ENCODE measurements around the gene FLCN. TPM values are rescaled to one million over a fixed set of nuclear protein-coding genes. Genes with fewer than 3 reads are reported as not detected.

The FLCN gene
- total and polyA plus RNA-seq, 2 of the 13 experiments (the other 11 are each of a cell fraction or from before 2014, with no cell fraction given), result 16.6 to 24.9 TPM

DNA sequence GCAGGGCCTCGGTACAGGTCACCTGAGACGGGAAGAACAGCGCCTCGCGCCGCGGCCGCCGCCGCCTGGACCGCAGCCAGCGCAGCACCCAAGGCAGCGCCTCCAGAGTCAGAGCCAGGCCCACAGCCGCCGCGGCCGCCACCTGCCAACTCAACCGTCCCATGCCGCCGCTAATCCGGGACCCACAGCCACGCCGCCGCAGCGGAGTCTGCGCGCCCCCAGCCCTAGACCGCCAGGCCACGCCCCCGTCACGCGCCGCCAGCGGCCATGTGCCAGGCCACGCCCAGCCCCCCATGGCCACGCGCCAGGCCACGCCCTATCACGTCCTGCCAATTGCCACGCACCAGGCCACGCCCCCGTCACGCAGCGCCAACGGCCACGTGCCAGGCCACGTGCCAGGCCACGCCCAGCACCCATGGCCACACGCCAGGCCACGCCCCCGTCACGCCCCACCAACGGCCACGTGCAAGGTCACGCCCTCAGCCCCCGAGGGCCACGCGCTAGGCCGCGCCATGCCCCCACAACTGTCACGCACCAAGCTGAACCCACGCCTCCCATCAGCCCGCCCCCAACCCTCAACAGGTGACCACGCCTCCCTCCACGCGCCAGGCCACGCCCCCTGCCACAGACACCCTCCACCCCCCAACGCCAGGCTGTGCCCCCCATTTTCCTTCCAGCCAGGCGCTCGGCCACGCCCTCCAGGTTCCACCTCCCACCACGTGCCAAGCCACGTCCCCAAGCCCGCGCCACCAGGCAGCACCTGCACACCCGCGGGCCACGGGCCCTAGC is 30.6 kb downstream of the FLCN start, which contains the start of gene PLD6 (continued):
- TF ChIP-seq, protein P1, sequence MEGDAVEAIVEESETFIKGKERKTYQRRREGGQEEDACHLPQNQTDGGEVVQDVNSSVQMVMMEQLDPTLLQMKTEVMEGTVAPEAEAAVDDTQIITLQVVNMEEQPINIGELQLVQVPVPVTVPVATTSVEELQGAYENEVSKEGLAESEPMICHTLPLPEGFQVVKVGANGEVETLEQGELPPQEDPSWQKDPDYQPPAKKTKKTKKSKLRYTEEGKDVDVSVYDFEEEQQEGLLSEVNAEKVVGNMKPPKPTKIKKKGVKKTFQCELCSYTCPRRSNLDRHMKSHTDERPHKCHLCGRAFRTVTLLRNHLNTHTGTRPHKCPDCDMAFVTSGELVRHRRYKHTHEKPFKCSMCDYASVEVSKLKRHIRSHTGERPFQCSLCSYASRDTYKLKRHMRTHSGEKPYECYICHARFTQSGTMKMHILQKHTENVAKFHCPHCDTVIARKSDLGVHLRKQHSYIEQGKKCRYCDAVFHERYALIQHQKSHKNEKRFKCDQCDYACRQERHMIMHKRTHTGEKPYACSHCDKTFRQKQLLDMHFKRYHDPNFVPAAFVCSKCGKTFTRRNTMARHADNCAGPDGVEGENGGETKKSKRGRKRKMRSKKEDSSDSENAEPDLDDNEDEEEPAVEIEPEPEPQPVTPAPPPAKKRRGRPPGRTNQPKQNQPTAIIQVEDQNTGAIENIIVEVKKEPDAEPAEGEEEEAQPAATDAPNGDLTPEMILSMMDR (CRISPR knock-in tag; IDR thresholded peaks at IDR 0.05), result no peak; the same call in 1 of the 2 replicates
- TF ChIP-seq RBFOX2 (IDR thresholded peaks at IDR 0.05; ENCODE audit: low read depth, low read length), result peak; percentile 75
- 0 out of 2 replicates have a peak, but pooled peaks have one; percentile 77 for TF ChIP-seq CC2D1A (CRISPR knock-in tag; IDR thresholded peaks at IDR 0.05)
- TF ChIP-seq HNRNPK (IDR thresholded peaks at IDR 0.05; ENCODE audit: low read depth, low read length, poor library complexity, severe bottlenecking), result peak; percentile 90
- TF ChIP-seq GTF2F1 (IDR thresholded peaks at IDR 0.05; ENCODE audit: low read length), result no peak
- TF ChIP-seq XBP1 (CRISPR knock-in tag; IDR thresholded peaks at IDR 0.05), result no peak
- peak; percentile 74; the same call in 1 of the 2 replicates for TF ChIP-seq RXRA (CRISPR knock-in tag; IDR thresholded peaks at IDR 0.05)
- 0 out of 2 replicates have a peak, but pooled peaks have one; percentile 17 for TF ChIP-seq ETV5 (CRISPR knock-in tag; IDR thresholded peaks at IDR 0.05; ENCODE audit: borderline replicate concordance)
- peak; percentile 88 for TF ChIP-seq TEAD2 (CRISPR knock-in tag; IDR thresholded peaks at IDR 0.05)
- TF ChIP-seq ZNF878 (CRISPR knock-in tag; IDR thresholded peaks at IDR 0.05), result peak; percentile 25; the same call in 1 of the 2 replicates
- TF ChIP-seq POLR2A (IDR thresholded peaks at IDR 0.05; ENCODE audit: insufficient read depth in 1 of 2, low read depth in 2 of 2, low read length in 2 of 2), result peak; percentile 63 to 69; a peak in 3 of 4 replicates
- TF ChIP-seq EZH2 (conservative IDR thresholded peaks at IDR 0.05; ENCODE audit: low read depth, low read length), result no peak
- peak in 1 of 2 experiments; percentile 46; a peak in 1 of 4 replicates for TF ChIP-seq HMGXB4 (CRISPR knock-in tag; IDR thresholded peaks at IDR 0.05; ENCODE audit: borderline replicate concordance in 1 of 2, low read depth in 1 of 2)
- no peak for TF ChIP-seq MAF1 (CRISPR knock-in tag; IDR thresholded peaks at IDR 0.05; ENCODE audit: borderline replicate concordance)
- no peak for TF ChIP-seq IRF2 (CRISPR knock-in tag; IDR thresholded peaks at IDR 0.05)
- peak; percentile 79 for TF ChIP-seq ZFY (CRISPR knock-in tag; IDR thresholded peaks at IDR 0.05)
- TF ChIP-seq ZNF619 (CRISPR knock-in tag; IDR thresholded peaks at IDR 0.05), result no peak
- TF ChIP-seq CREM (IDR thresholded peaks at IDR 0.05), result no peak
- TF ChIP-seq CREM (CRISPR knock-in tag; IDR thresholded peaks at IDR 0.05), result no peak
- TF ChIP-seq HCFC1 (IDR thresholded peaks at IDR 0.05; ENCODE audit: low read depth, low read length), result no peak
- peak; percentile 76; the same call in 1 of the 2 replicates for TF ChIP-seq MEIS1 (CRISPR knock-in tag; IDR thresholded peaks at IDR 0.05; ENCODE audit: borderline replicate concordance)
- peak; percentile 99 for TF ChIP-seq ZNF749 (CRISPR knock-in tag; IDR thresholded peaks at IDR 0.05; ENCODE audit: borderline replicate concordance)
- no peak for TF ChIP-seq RBAK (CRISPR knock-in tag; IDR thresholded peaks at IDR 0.05)
- TF ChIP-seq RBM39 (IDR thresholded peaks at IDR 0.05; ENCODE audit: low read depth, low read length, poor library complexity, severe bottlenecking), result no peak
- TF ChIP-seq LBX2 (CRISPR knock-in tag; IDR thresholded peaks at IDR 0.05; ENCODE audit: borderline replicate concordance), result peak; percentile 98
- TF ChIP-seq HOXD1 (CRISPR knock-in tag; IDR thresholded peaks at IDR 0.05), result peak; percentile 91
- TF ChIP-seq ZNF484 (CRISPR knock-in tag; IDR thresholded peaks at IDR 0.05; ENCODE audit: borderline replicate concordance, low read depth), result no peak; the same call in 1 of the 2 replicates
- no peak; the same call in 1 of the 2 replicates for TF ChIP-seq PRMT3 (CRISPR knock-in tag; IDR thresholded peaks at IDR 0.05; ENCODE audit: borderline replicate concordance, low read depth)
